WTC11 (cell line): ENCODE results near the gene MAGEA6. TPM values are rescaled to one million over a fixed set of nuclear protein-coding genes. Genes with fewer than 3 reads are reported as not detected.
"Not testable (repeated sequence)": the region's sequence is repeated elsewhere in the genome, so short reads cannot be mapped to it uniquely, and the experiment has no call there.

Source experiments
- ATAC-seq: fragments of 200-7000 bp; cut with Tn5 transposase; 2 replicates; pipeline ENCODE4 v1.10.0; 2021; ENCODE audit warnings: mild to moderate bottlenecking, moderate library complexity
- CTCF ChIA-PET: fragments of 300-600 bp; sonication (Branson Sonifier 250); formaldehyde crosslinking; loops from one replicate; lab custom pipeline; 2021; ENCODE audit warnings: antibody characterized with exemption; lab: Charles Lee
- POLR2A ChIA-PET: fragments of 350-600 bp; sonication (Branson Sonifier 250); formaldehyde crosslinking; loops from one replicate; lab custom pipeline; 2021; ENCODE audit warnings: antibody characterized with exemption; lab: Charles Lee
- DNase-seq: peaks from one replicate; pipeline ENCODE4 v3.0.0; 2021; ENCODE audit warnings: low spot score
- H3K27ac Mint-ChIP-seq: 2 replicates; pipeline ENCODE4 v1.8.0; 2021; ENCODE audit warnings: mixed read lengths
- H3K27me3 Mint-ChIP-seq: 2 replicates; pipeline ENCODE4 v1.8.0; 2021; ENCODE audit warnings: low read depth, mild to moderate bottlenecking, moderate library complexity, mixed read lengths
- H3K36me3 Mint-ChIP-seq: 2 replicates; pipeline ENCODE4 v1.8.0; 2021; ENCODE audit warnings: mixed read lengths
- H3K4me1 Mint-ChIP-seq: 2 replicates; pipeline ENCODE4 v1.8.0; 2022; ENCODE audit warnings: mixed read lengths
- H3K4me3 Mint-ChIP-seq: 2 replicates; pipeline ENCODE4 v1.8.0; 2021; ENCODE audit warnings: mild to moderate bottlenecking, moderate library complexity, mixed read lengths
- H3K9me3 Mint-ChIP-seq: 2 replicates; pipeline ENCODE4 v1.8.0; 2021; ENCODE audit warnings: mixed read lengths
- AR ChIP-seq: fragments of 250-450 bp; sonication (Bioruptor Pico); IDR thresholded peaks from 2 replicates; pipeline ENCODE4 v1.9.0; 2021; ENCODE audit warnings: mild to moderate bottlenecking
- CBFB ChIP-seq: sonication (generic); formaldehyde crosslinking; IDR thresholded peaks from 2 replicates; pipeline ENCODE4 v1.8.1; 2022; ENCODE audit warnings: mild to moderate bottlenecking, low read depth, missing genetic modification reagents
- E2F4 ChIP-seq: sonication (generic); formaldehyde crosslinking; IDR thresholded peaks from 2 replicates; pipeline ENCODE4 v1.8.1; 2022; ENCODE audit warnings: low read depth, mild to moderate bottlenecking, moderate library complexity, missing genetic modification reagents, borderline replicate concordance
- FOXP4 ChIP-seq: sonication (generic); formaldehyde crosslinking; IDR thresholded peaks from 2 replicates; pipeline ENCODE4 v1.8.0; 2022; ENCODE audit warnings: mild to moderate bottlenecking, missing genetic modification reagents
- HMGXB4 ChIP-seq: sonication (generic); formaldehyde crosslinking; IDR thresholded peaks from 2 replicates; pipeline ENCODE4 v1.8.1; 2023; ENCODE audit warnings: mild to moderate bottlenecking, moderate library complexity, missing genetic modification reagents
- JAZF1 ChIP-seq: fragments of 250-450 bp; sonication (Bioruptor Pico); IDR thresholded peaks from 2 replicates; pipeline ENCODE4 v1.9.0; 2021; ENCODE audit warnings: moderate library complexity, mild to moderate bottlenecking, inconsistent platforms
- MYBL2 ChIP-seq: sonication (generic); formaldehyde crosslinking; IDR thresholded peaks from 2 replicates; pipeline ENCODE4 v1.8.1; 2023; ENCODE audit warnings: mild to moderate bottlenecking, moderate library complexity, missing genetic modification reagents
- NFATC4 ChIP-seq: fragments of 250-450 bp; sonication (Bioruptor Pico); IDR thresholded peaks from 2 replicates; pipeline ENCODE4 v1.9.0; 2021; ENCODE audit warnings: mild to moderate bottlenecking
- NR3C1 ChIP-seq: sonication (generic); formaldehyde crosslinking; conservative IDR thresholded peaks from 2 replicates; pipeline ENCODE4 v1.8.1; 2023; ENCODE audit warnings: low read depth, mild to moderate bottlenecking, missing genetic modification reagents
- OVOL2 ChIP-seq: fragments of 250-450 bp; sonication (Bioruptor Pico); IDR thresholded peaks from 2 replicates; pipeline ENCODE4 v1.9.0; 2021; ENCODE audit warnings: mild to moderate bottlenecking, borderline replicate concordance
- RELA ChIP-seq: sonication (generic); formaldehyde crosslinking; IDR thresholded peaks from 2 replicates; pipeline ENCODE4 v1.8.1; 2022; ENCODE audit warnings: missing genetic modification reagents, mild to moderate bottlenecking, borderline replicate concordance
- RORB ChIP-seq: fragments of 250-450 bp; sonication (Bioruptor Pico); IDR thresholded peaks from 2 replicates; pipeline ENCODE4 v1.9.0; 2021; ENCODE audit warnings: mild to moderate bottlenecking
- SOX15 ChIP-seq: fragments of 250-450 bp; sonication (Bioruptor Pico); IDR thresholded peaks from 2 replicates; pipeline ENCODE4 v1.9.0; 2021; ENCODE audit warnings: mild to moderate bottlenecking
- TEAD4 ChIP-seq: sonication (generic); formaldehyde crosslinking; IDR thresholded peaks from 2 replicates; pipeline ENCODE4 v1.8.0; 2022; ENCODE audit warnings: mild to moderate bottlenecking, missing genetic modification reagents
- ZMAT4 ChIP-seq: fragments of 250-450 bp; sonication (Bioruptor Pico); IDR thresholded peaks from 2 replicates; pipeline ENCODE4 v1.9.0; 2021; ENCODE audit warnings: mild to moderate bottlenecking
- ZNF232 ChIP-seq: sonication (generic); formaldehyde crosslinking; IDR thresholded peaks from 2 replicates; pipeline ENCODE4 v1.8.0; 2022; ENCODE audit warnings: mild to moderate bottlenecking, missing genetic modification reagents
- ZNF263 ChIP-seq: sonication (generic); formaldehyde crosslinking; IDR thresholded peaks from 2 replicates; pipeline ENCODE4 v1.8.1; 2022; ENCODE audit warnings: low read depth, mild to moderate bottlenecking, moderate library complexity, missing genetic modification reagents
- ZNF425 ChIP-seq: fragments of 250-450 bp; sonication (Bioruptor Pico); conservative IDR thresholded peaks from 2 replicates; pipeline ENCODE4 v1.9.0; 2021; ENCODE audit warnings: mild to moderate bottlenecking
- total RNA-seq: library from RNA; stranded (reverse); gene quantifications from 3 replicates; pipeline ENCODE4 v1.2.3, GENCODE V29; 2021

Gene MAGEA6
- total RNA-seq, 1 experiment from 2014 or later: 1.0 TPM

GRCh38 chrX:152798945-152799344 is 29.5 kb upstream of the MAGEA6 start:
- Mint-ChIP-seq H3K9me3 (no peaks in the 10 kb centered on the region), H3K27me3 (peaks cover 22% of the 10 kb centered on the region), H3K4me3 (no peak overlapping the region), H3K27ac (no peak overlapping the region), H3K36me3 (no peaks in the 10 kb centered on the region), H3K4me1 (no peaks in the 10 kb centered on the region)
- ATAC-seq (no peak), DNase-seq (no peak)
- TF ChIP-seq ZMAT4 (no peak), CBFB (CRISPR knock-in tag) (no peak), MYBL2 (no peak), NFATC4 (CRISPR knock-in tag) (no peak), RELA (CRISPR knock-in tag) (no peak), ZNF232 (CRISPR knock-in tag) (no peak), RORB (CRISPR knock-in tag) (no peak), OVOL2 (CRISPR knock-in tag) (no peak), JAZF1 (CRISPR knock-in tag) (no peak), TEAD4 (no peak), NR3C1 (CRISPR knock-in tag) (no peak), ZNF263 (CRISPR knock-in tag) (no peak), HMGXB4 (CRISPR knock-in tag) (no peak), FOXP4 (CRISPR knock-in tag) (no peak), SOX15 (no peak), ZNF425 (CRISPR knock-in tag) (no peak), AR (CRISPR knock-in tag) (no peak), E2F4 (CRISPR knock-in tag) (no peak)
- POLR2A ChIA-PET: no interaction called here
- CTCF ChIA-PET: no interaction called here

GRCh38 chrX:152787062-152787461 is 17.6 kb upstream of the MAGEA6 start:
- H3K27me3 Mint-ChIP-seq, H3K9me3 Mint-ChIP-seq, H3K4me3 Mint-ChIP-seq, H3K36me3 Mint-ChIP-seq, H3K27ac Mint-ChIP-seq, POLR2A ChIA-PET, CTCF ChIA-PET, DNase-seq, H3K4me1 Mint-ChIP-seq: not testable (repeated sequence)
- peak; percentile 96 for ATAC-seq

- H3K27me3 Mint-ChIP-seq, ATAC-seq, POLR2A ChIA-PET, CTCF ChIA-PET, DNase-seq, H3K9me3 Mint-ChIP-seq, H3K36me3 Mint-ChIP-seq, H3K27ac Mint-ChIP-seq, H3K4me3 Mint-ChIP-seq, H3K4me1 Mint-ChIP-seq: not testable (repeated sequence)
Measured at GRCh38 chrX:152766562-152766961, 2.9 kb downstream of the MAGEA6 start.

GRCh38 chrX:152761582-152761981 is 7.9 kb downstream of the MAGEA6 start:
- H3K4me1 Mint-ChIP-seq, H3K27ac Mint-ChIP-seq, POLR2A ChIA-PET, H3K9me3 Mint-ChIP-seq, DNase-seq, H3K4me3 Mint-ChIP-seq, ATAC-seq, H3K36me3 Mint-ChIP-seq, H3K27me3 Mint-ChIP-seq, CTCF ChIA-PET: not testable (repeated sequence)

- H3K9me3 Mint-ChIP-seq, H3K4me3 Mint-ChIP-seq, ATAC-seq, H3K4me1 Mint-ChIP-seq, H3K27ac Mint-ChIP-seq, H3K36me3 Mint-ChIP-seq, H3K27me3 Mint-ChIP-seq, POLR2A ChIA-PET, DNase-seq, CTCF ChIA-PET: not testable (repeated sequence)
Measured at GRCh38 chrX:152759544-152759943, 9.9 kb downstream of the MAGEA6 start.
